HG02943 (cell line): ENCODE results near the gene ADPRS.

Experiments used
- ATAC-seq: cut with Tn5 transposase; IDR thresholded peaks from one replicate; pipeline ENCODE4 v1.9.1; 2021; ENCODE audit warnings: mild to moderate bottlenecking, low read depth, moderate library complexity; ENCODE audit not compliant: unreplicated experiment

The ADPRS gene

GRCh38 chr1:36128126-36128904 is 39.6 kb downstream of the ADPRS start:
- ATAC-seq = no peak

- ATAC-seq = no peak
These were observed 40.2 kb downstream of the ADPRS start for GRCh38 chr1:36128905-36129206.

- no peak for ATAC-seq
These were observed 43.3 kb downstream of the ADPRS start for GRCh38 chr1:36132029-36132428.

GRCh38 chr1:36133484-36133883 is 44.8 kb downstream of the ADPRS start:
- ATAC-seq = no peak

GRCh38 chr1:36134031-36134430 is 45.3 kb downstream of the ADPRS start:
- no peak for ATAC-seq

- no peak for ATAC-seq
These were observed 46.0 kb downstream of the ADPRS start for GRCh38 chr1:36134505-36135329.

- ATAC-seq = no peak
These were observed 46.6 kb downstream of the ADPRS start for GRCh38 chr1:36135330-36135667.

GRCh38 chr1:36135796-36136195 is 47.1 kb downstream of the ADPRS start:
- no peak for ATAC-seq

- ATAC-seq = no peak
These were observed 47.8 kb downstream of the ADPRS start for GRCh38 chr1:36136535-36136934.

GRCh38 chr1:36137226-36137625 is 48.5 kb downstream of the ADPRS start:
- no peak for ATAC-seq

- ATAC-seq = no peak
These were observed 49.1 kb downstream of the ADPRS start for GRCh38 chr1:36137776-36138175.

- ATAC-seq = no peak
These were observed 50.8 kb downstream of the ADPRS start for GRCh38 chr1:36139521-36139920.

GRCh38 chr1:36142121-36142520 is 53.4 kb downstream of the ADPRS start:
- no peak for ATAC-seq

GRCh38 chr1:36143424-36143823 is 54.7 kb downstream of the ADPRS start:
- ATAC-seq = no peak
